ENCODE results near the gene HSPB6.

HSPB6 gene

DNA sequence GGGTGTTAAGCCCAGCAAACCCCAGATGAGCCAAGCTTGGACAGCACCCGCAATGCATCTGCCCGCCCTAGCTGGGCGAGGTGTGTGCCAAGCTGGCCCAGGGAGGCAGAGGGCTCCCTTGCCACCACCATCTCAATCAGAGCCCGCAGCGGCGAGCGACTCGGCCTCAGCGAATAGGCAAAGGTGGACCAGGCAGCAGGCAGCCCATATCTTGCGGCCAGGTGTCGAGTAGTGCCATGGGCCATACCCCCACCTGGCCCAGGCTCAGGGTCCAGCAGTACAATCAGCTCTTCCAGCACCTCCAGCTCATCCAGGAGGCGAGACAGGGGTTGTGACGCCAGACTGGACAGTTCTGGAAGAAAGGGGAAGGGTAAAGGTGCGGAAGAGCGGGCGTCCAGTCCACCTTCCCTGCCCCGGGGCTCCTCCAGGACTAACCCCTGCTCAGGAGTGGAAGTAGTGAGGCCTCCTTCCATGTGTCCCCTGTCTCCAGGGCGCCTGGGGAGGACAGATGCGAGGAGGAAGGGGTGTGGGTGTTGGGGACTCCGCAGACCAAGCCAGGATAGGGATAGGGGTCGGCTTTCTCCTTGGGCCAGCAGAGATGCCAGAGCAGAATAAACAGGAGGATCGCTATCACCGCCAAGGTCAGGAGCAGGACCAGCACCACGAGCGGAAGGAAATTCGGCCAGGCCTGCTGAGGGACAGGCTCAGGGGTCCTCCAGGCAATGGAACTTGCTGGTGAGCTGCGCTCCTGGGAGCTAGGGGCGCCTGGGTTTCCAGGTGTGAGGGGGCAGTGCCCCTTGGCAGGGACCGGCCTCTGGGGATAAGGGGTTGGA, 17.3 kb downstream of the HSPB6 start:
- H3K9ac ChIP-seq (ENCODE audit: low read length), result peak overlapping the region; percentile 72
- no peaks in the 10 kb centered on the region for H4K20me1 ChIP-seq (ENCODE audit: insufficient read depth, low read length)
- no peak overlapping the region for H3K27ac ChIP-seq (ENCODE audit: low read depth, low read length, poor library complexity, severe bottlenecking)
- H3K9me3 ChIP-seq (ENCODE audit: low read length), result no peaks in the 10 kb centered on the region
- H3K9me2 ChIP-seq (ENCODE audit: low read depth, low read length), result no peaks in the 10 kb centered on the region
- H2AFZ ChIP-seq (ENCODE audit: low read length), result no peak overlapping the region
- no peaks in the 10 kb centered on the region for H3F3A ChIP-seq (ENCODE audit: insufficient read depth, low read length)
- no peak for TF ChIP-seq EZH2 (IDR thresholded peaks at IDR 0.05; ENCODE audit: borderline replicate concordance, low read length)
- TF ChIP-seq, protein P1, sequence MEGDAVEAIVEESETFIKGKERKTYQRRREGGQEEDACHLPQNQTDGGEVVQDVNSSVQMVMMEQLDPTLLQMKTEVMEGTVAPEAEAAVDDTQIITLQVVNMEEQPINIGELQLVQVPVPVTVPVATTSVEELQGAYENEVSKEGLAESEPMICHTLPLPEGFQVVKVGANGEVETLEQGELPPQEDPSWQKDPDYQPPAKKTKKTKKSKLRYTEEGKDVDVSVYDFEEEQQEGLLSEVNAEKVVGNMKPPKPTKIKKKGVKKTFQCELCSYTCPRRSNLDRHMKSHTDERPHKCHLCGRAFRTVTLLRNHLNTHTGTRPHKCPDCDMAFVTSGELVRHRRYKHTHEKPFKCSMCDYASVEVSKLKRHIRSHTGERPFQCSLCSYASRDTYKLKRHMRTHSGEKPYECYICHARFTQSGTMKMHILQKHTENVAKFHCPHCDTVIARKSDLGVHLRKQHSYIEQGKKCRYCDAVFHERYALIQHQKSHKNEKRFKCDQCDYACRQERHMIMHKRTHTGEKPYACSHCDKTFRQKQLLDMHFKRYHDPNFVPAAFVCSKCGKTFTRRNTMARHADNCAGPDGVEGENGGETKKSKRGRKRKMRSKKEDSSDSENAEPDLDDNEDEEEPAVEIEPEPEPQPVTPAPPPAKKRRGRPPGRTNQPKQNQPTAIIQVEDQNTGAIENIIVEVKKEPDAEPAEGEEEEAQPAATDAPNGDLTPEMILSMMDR (IDR thresholded peaks at IDR 0.05; ENCODE audit: low read length), result no peak
- H3K4me3 ChIP-seq (ENCODE audit: low read depth, low read length, poor library complexity, severe bottlenecking), result peak overlapping the region; percentile 71
- H3K27me3 ChIP-seq (ENCODE audit: insufficient read depth, low read length), result no peaks in the 10 kb centered on the region
- H3K4me2 ChIP-seq (ENCODE audit: low read length), result peak overlapping the region; percentile 98
- peaks cover 42% of the 10 kb centered on the region for H3K36me3 ChIP-seq (ENCODE audit: insufficient read depth, low read length)
- H3K4me1 ChIP-seq (ENCODE audit: insufficient read depth, low read length, severe bottlenecking), result peaks cover 45% of the 10 kb centered on the region
- H3K79me2 ChIP-seq (ENCODE audit: insufficient read depth, low read length), result no peaks in the 10 kb centered on the region

DNA sequence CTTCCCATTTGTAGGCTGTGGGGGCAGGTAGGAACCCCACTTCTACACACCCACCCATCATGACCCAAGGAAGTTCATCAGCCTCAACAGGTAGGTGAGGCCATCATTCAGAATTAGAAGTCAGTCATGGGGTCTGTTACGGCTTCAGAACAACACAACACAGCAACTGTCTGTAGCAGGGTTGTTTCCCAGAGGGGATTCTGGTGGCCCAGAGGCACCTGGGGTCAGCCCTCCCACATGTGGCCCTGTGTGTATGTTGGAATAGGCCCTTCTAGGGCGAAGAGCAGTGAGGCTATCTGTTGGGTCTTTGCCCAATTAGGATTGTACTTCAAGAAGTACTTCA, 18.0 kb downstream of the HSPB6 start:
- peaks cover 39% of the 10 kb centered on the region for H3K4me1 ChIP-seq (ENCODE audit: insufficient read depth, low read length, severe bottlenecking)
- no peaks in the 10 kb centered on the region for H4K20me1 ChIP-seq (ENCODE audit: insufficient read depth, low read length)

DNA sequence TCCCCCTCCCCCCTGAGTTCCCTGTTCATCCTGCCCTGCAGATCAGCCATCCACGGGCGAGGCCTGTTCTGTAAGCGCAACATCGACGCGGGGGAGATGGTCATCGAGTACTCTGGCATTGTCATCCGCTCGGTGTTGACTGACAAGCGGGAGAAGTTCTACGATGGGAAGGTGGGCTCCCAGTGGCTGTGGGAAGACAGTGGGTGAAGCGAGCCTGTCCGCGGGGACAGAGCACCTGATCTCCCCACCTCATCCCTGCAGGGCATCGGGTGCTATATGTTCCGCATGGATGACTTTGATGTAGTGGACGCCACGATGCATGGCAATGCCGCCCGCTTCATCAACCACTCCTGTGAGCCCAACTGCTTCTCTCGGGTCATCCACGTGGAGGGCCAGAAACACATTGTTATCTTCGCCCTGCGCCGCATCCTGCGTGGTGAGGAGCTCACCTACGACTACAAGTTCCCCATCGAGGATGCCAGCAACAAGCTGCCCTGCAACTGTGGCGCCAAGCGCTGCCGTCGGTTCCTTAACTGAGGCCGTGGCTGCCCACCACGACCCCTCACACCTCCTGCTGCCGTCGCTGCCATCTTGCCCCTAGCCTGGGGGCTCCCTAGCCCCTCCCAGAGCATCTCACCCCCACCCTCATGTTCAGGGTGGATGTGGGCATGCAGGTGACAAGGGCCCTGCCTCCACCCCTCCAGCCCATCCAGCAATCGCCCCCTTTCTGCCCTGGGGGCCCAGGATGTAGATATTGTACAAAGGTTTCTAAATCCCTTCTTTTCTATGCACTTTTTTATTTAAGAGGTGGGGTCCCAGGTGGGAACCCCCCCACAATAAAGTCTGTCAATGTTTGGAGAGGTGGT, 18.6 kb downstream of the HSPB6 start:
- peaks cover 55% of the 10 kb centered on the region for H3K36me3 ChIP-seq (ENCODE audit: insufficient read depth, low read length)
- no peak for TF ChIP-seq EZH2 (IDR thresholded peaks at IDR 0.05; ENCODE audit: borderline replicate concordance, low read length)
- TF ChIP-seq, protein P1 (IDR thresholded peaks at IDR 0.05; ENCODE audit: low read length), result no peak
- H3K27me3 ChIP-seq (ENCODE audit: insufficient read depth, low read length), result no peaks in the 10 kb centered on the region
- H3F3A ChIP-seq (ENCODE audit: insufficient read depth, low read length), result no peaks in the 10 kb centered on the region
- H3K27ac ChIP-seq (ENCODE audit: low read depth, low read length, poor library complexity, severe bottlenecking), result no peak overlapping the region
- no peak overlapping the region for H3K9ac ChIP-seq (ENCODE audit: low read length)
- no peak overlapping the region for H3K4me3 ChIP-seq (ENCODE audit: low read depth, low read length, poor library complexity, severe bottlenecking)
- no peaks in the 10 kb centered on the region for H3K9me3 ChIP-seq (ENCODE audit: low read length)
- no peaks in the 10 kb centered on the region for H3K9me2 ChIP-seq (ENCODE audit: low read depth, low read length)
- no peaks in the 10 kb centered on the region for H4K20me1 ChIP-seq (ENCODE audit: insufficient read depth, low read length)
- H3K4me2 ChIP-seq (ENCODE audit: low read length), result no peak overlapping the region
- H2AFZ ChIP-seq (ENCODE audit: low read length), result no peak overlapping the region
- H3K4me1 ChIP-seq (ENCODE audit: insufficient read depth, low read length, severe bottlenecking), result peaks cover 33% of the 10 kb centered on the region
- no peaks in the 10 kb centered on the region for H3K79me2 ChIP-seq (ENCODE audit: insufficient read depth, low read length)

More for the DNA sequence above, 18.0 kb downstream of the HSPB6 start:
- H3K9ac ChIP-seq (ENCODE audit: low read length), result no peak overlapping the region
- H3K79me2 ChIP-seq (ENCODE audit: insufficient read depth, low read length), result no peaks in the 10 kb centered on the region
- H3K9me3 ChIP-seq (ENCODE audit: low read length), result no peaks in the 10 kb centered on the region
- no peak overlapping the region for H3K4me2 ChIP-seq (ENCODE audit: low read length)
- no peaks in the 10 kb centered on the region for H3K27me3 ChIP-seq (ENCODE audit: insufficient read depth, low read length)
- no peak overlapping the region for H3K27ac ChIP-seq (ENCODE audit: low read depth, low read length, poor library complexity, severe bottlenecking)
- H2AFZ ChIP-seq (ENCODE audit: low read length), result no peak overlapping the region
- H3K9me2 ChIP-seq (ENCODE audit: low read depth, low read length), result no peaks in the 10 kb centered on the region
- peaks cover 49% of the 10 kb centered on the region for H3K36me3 ChIP-seq (ENCODE audit: insufficient read depth, low read length)
- TF ChIP-seq EZH2 (IDR thresholded peaks at IDR 0.05; ENCODE audit: borderline replicate concordance, low read length), result no peak
- TF ChIP-seq, protein P1 (IDR thresholded peaks at IDR 0.05; ENCODE audit: low read length), result no peak
- no peaks in the 10 kb centered on the region for H3F3A ChIP-seq (ENCODE audit: insufficient read depth, low read length)
- no peak overlapping the region for H3K4me3 ChIP-seq (ENCODE audit: low read depth, low read length, poor library complexity, severe bottlenecking)

Data from OCI-LY1 (cell line).